HuH-7.5 (cell line): Measurements from ENCODE around the gene OR4D5.

Experiments
- DNase-seq: peaks from one replicate; pipeline ENCODE4 v3.0.0; 2011; ENCODE audit warnings: low spot score

OR4D5 gene

DNA sequence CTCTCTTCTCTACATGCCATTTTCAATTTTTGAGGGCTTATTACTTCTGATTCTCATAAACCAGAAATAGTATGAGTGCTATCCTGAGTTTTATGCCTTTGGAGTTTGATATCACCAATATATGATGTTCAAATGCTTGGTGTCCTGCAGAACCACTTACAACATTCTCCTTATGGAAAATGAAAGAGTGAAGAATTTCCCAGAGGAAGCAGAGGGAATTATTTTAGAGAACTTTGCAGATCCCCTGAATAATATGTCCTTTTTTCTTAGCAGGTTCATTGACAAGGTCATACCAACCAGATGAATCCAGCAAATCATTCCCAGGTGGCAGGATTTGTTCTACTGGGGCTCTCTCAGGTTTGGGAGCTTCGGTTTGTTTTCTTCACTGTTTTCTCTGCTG lies at the start of gene OR4D5:
Gene OR4D5, plus strand, starts transcription at position 301 of the 400 bp plus-strand sequence. Its CDS starts 0 bp downstream, at position 301.
- no peak for DNase-seq

DNA sequence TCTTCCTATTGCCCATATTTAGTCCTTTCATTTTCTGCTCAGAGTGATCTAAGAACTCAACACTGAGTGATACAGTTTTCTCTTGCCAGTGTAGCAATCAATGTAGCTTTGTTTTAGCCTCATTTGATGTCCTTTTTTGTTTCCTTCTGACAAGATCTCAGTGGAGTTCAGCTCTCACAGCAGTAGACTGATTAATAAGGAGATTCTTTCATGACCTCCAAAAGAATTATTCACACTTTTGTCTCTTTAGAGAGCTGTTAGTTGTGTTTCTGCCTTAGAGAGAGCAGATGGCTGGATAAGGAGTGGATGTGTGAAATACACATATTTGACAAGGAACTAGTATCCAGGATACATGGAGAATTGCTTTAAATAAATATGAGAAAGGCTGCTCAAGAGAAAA lies 47.4 kb upstream of the OR4D5 start:
- DNase-seq: no peak

DNA sequence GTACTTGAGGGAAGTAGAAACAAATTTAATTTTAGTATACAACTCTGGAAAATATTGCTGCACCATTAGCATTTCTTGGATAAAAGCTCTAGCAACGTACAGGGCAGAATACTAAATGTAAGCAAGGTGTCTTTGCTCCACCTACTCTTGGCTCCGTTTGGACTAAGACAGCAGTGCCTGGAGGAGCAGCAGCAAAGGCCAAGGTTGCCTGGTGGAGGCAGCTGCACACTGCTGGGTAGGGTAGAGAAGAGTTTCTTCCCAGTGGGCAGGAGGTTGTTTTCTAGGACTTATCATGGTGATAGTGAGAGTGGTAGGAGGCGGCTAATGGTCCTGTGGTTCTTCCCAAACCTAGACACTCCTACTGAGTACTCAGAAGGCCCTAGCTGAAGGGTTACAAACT lies 39.6 kb upstream of the OR4D5 start:
- DNase-seq: no peak

DNA sequence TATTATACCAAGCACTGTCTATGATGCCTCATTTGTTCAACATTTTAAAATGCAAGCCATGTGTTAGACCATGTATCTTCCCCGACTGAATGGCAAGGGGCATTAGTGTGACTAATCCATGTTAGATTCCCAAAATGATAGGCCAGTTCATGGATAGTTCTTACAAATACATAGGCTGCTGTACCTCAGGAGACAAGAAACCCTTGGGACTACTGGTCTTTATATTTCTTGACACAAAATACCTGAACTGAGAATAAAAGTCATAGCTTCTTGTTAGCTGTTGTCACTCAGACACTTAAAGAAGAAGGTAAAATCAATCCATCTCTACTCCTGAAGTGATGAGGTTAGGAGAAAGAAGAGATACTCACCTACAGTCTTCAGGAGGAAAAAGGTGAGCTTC lies 37.5 kb upstream of the OR4D5 start, which contains the start of gene OR8D4:
Gene OR8D4, plus strand, starts transcription at position 301 of the 400 bp plus-strand sequence. CDS start 4,265 bp downstream, outside the sequence.
- no peak for DNase-seq

DNA sequence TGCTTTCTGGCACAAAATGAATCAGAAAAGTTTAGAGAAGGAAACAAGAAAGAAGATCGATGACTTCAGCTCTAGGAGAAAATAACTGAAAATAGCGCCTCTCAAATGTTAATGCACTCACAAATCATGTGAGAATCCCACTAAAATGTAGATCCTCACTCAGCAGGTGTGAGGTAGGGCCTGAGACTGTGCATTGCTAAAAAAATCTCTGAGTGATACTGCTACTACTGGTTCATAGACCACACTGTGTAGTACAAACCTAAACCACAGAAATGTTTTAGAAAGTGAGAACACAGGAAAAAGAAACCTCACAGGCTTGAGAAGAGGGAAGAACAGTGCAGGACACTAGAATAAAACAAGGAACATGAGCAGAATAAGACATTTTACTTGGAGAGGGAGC lies 35.5 kb upstream of the OR4D5 start:
- no peak for DNase-seq

DNA sequence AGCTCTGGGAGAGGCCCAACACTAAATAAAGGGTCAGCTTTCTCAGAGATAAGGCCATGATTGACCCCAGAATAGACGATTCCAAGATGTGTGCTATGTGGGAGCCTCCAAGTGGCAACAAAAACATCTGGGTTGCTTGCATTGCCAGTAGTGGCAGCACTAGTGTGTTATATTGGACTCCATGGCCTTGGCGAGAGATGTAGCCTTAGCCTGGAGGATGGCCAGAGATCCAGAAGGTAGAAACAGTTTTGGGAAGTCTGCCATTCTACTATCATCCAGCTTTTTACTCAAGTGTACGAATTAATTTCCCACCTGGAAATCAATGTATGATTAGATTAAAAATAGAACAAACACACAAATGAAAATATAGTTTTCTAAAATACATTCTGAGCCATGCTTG lies 34.5 kb upstream of the OR4D5 start:
- DNase-seq: no peak

DNA sequence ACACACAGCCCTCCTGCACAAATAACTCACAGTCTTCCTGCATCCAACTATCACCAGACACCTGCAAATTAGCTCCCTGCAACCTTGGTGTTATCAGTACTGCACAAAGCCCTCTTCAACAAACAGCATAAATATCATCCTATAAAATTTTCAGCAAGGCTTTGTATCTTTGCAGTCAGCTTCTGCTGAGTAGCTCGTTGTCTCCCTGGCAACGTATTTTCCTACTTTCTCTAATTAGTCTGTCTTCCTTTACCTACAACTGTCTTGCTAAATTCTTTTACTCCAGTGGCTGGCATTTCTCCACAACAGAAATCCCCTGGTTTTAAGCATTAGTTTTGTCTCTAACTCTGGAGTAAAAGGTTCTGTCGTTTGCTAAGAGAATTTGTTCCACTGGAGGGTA lies 33.6 kb upstream of the OR4D5 start:
- DNase-seq: no peak

DNA sequence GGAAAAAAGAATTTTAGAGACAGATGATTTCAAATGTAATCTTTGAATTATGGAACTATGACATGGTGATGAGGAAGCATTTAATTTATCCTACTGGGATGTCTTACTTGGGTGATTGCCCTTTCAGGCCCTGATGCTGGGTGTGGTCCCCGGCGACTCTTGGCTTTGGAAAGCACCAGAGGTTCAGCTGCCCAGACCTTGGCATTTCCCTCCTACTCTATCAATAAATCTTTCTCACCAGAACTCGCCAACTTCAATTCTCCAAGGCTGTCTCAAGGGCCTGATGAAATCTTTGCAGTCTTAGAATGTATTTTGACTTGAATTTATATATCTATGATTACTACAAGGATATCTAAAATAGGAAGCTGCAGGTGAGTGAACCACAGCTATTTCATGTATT lies 18.5 kb upstream of the OR4D5 start:
- DNase-seq: no peak

DNA sequence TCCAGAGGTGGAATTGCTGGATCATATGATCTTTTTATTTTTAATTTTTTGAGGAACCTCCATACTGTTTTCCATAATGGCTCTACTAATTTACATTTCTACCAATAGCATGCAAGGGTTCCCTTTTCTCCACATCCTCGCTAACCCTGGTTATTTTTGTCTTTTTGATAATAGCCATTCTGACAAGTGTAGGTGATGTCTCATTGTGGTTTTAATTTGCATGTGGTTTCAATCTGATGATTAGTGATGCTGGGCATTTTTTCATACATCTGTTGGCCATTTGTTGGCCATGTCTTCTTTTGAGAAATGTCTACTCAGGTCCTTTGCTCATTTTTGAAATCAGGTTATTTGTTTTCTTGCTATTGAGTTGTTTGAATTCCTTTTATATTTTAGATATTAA lies 15.4 kb upstream of the OR4D5 start:
- DNase-seq: no peak

DNA sequence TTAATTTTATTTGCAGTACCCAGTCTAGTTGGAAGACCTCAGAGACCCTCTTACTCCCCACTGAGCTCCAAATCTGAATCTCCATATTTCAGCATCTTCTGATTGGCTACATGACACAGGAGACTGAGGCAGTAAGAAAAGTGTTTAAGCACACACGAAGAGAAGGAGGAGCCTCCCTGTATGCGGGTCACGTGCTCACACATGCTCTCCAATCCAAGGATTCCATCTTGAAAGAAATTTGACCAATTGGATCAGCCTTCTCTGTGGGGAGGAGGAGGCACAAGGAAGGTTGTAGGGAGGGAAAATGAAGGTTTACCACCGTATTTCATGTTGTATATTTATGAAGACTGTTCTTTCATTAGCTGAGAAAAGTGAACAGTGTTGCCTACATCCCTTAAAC lies 3.0 kb downstream of the OR4D5 start:
- no peak for DNase-seq

DNA sequence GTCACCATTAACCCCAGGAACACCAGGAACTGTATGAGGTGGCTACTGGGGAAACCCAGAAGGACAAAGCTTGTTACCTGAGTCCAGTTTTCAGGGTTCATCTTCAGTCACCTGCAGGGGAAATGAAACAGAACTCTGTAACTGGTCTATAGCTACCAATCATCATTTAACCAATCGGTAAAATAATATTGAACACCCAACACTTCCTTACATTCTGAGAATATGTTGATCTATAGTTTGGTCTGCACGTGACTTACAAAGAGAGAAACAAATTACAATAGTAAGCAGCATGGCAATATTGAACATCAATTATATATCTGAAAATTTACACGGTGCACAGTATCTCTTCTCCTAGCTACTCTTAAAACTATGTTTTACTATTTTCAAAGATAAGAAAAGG lies 4.3 kb downstream of the OR4D5 start, which contains the start of gene OR6T1:
Gene OR6T1, minus strand, starts transcription at position 101 of the 400 bp plus-strand sequence. Its CDS starts 0 bp downstream, at position 101.
- no peak for DNase-seq

DNA sequence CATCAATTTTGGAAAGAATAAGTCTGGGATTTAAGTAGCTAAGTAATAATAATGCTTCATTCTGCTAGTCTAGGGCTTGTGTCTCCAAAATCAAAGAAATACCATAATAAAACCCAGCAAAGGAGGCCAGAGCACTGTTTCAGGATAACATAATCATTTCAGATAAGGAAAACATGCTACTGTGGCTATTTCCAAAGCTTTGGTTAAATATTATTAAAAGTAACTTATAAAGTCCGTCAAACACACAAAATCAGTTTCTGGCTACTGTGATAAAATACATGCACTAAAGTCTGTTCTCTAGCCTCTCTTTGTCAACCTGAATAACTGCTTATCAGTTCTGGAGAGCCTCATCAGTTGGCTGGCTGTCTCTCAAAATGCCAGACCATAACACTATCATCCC lies 5.7 kb downstream of the OR4D5 start:
- DNase-seq: no peak

DNA sequence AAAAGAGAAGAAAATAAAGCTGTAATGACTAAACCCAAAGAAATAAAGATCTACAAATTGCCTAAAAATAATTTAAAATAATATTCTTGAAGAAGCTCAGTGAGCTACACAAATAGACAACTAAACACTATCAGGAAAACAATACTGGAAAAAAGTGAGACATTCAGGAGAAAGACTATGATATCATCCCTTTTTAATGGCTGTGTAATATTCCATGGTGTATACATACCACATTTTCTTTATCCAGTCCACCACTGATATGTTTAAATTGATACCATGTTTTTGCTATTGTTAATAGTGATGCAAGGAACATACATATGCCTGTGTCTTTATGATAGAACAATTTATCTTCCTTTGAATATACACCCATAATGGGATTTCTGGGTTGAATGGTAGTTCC lies 17.3 kb downstream of the OR4D5 start:
- no peak for DNase-seq

DNA sequence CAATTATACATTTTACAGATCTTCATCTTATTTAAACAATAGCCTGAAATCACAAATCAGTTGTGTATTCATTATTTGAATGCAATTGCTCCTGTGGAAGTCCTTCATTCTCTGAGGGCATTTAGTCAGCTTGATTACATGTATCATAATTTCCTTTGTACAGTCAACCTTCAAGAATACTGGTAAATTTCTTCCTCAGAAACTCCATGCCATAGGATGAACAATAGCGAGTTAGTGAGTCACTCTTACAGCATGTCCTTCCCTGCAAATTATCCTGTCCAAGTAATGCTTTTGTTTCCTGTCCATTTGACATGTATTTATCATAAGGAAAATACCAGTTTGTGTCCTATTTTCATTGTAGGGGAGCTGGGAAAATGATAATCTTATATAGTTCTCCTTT lies 34.4 kb downstream of the OR4D5 start:
- DNase-seq: no peak

DNA sequence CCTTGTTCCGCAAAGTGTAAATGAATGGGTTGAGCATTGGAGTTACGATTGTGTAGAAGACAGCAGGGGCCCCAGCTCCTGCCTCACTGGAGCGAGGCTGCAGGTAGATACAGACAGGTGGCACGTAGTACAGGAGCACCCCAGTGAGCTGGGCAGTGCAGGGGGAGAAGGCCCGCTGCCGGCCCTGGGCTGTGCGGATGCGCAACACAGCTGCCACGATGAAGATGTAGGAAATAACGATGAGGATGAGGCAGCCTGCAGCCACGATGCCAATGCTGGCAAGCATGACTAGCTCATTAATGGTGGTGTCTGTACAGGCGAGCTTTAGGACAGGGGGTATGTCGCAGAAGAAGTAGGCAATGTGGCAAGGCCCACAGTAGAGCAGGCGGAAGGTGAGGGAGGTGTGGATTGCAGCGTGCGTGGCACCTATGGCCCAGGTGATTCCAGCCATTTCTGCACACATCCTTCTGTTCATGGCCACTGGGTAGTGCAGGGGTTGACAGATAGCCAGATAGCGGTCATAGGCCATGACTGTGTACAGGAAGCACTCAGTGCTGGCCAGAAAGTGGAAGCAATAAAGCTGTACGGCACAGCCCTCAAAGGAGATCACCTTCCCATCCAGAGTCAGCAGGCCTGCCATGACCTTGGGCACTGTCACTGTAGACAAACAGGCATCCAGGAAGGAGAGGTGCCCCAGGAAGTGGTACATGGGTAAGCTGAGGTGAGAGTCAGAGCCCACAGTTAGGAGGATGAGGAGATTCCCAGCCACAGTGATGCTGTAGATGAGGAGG lies 37.5 kb downstream of the OR4D5 start:
- no peak for DNase-seq

DNA sequence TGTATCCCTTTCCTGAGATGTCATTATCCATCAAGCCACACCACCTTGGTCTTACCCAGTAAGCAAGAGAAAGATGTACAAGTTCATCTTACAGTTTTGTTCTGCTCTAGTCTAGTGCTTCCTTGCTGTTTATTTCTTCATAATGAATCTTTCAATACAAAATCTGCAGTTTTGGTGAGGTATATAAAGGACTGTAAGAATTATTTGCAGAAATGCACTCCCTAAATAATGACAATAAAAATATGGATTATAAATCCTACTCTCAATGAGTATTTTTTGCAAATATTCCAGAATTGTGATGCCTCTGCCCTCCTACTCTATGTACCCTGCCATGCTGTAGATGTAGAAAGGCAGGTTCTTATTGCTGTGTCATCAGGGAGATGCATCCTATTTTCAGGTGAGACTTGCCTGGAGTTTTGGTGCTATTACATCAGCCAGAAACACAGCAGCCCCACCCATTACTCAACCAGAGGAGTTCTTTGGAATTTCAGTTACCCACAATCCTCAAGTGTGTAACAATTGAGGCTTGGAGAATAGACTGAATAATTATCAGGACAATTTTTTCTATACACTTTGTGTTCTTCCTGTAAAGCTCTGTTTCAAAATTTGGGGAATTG lies 38.4 kb downstream of the OR4D5 start, which contains the start of gene OR10S1:
Gene OR10S1, minus strand, starts transcription at position 51 of the 617 bp plus-strand sequence. CDS start 117 bp downstream, outside the sequence.
- DNase-seq: no peak

DNA sequence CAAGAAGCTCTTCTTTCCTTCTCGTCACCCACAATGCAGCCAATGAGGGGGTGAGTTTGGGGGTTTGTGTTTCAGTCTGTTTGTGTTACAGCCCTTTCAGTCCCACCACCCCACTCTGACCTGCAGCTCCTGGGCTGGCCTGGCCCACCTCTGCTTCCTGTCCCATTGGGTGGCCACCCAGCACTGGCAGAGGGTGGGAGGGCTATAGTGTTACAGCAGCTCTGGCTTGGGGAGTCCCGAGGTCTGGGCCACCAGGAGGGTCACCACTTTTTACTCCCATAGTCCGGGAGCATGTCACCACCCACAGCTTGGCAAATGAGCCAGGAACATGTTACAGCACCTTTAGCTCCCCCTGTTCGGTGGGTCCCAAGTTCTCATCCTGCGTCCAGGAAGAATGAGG lies 39.9 kb downstream of the OR4D5 start:
- no peak for DNase-seq
